ENCODE results near the gene RALGPS1. TPM values are rescaled to one million over a fixed set of nuclear protein-coding genes. Genes with fewer than 3 reads are reported as not detected.
"Not testable (repeated sequence)": the region's sequence is repeated elsewhere in the genome, so short reads cannot be mapped to it uniquely, and the experiment has no call there.

Gene RALGPS1
- total RNA-seq, 1 experiment from 2014 or later, result 0.03 TPM

DNA sequence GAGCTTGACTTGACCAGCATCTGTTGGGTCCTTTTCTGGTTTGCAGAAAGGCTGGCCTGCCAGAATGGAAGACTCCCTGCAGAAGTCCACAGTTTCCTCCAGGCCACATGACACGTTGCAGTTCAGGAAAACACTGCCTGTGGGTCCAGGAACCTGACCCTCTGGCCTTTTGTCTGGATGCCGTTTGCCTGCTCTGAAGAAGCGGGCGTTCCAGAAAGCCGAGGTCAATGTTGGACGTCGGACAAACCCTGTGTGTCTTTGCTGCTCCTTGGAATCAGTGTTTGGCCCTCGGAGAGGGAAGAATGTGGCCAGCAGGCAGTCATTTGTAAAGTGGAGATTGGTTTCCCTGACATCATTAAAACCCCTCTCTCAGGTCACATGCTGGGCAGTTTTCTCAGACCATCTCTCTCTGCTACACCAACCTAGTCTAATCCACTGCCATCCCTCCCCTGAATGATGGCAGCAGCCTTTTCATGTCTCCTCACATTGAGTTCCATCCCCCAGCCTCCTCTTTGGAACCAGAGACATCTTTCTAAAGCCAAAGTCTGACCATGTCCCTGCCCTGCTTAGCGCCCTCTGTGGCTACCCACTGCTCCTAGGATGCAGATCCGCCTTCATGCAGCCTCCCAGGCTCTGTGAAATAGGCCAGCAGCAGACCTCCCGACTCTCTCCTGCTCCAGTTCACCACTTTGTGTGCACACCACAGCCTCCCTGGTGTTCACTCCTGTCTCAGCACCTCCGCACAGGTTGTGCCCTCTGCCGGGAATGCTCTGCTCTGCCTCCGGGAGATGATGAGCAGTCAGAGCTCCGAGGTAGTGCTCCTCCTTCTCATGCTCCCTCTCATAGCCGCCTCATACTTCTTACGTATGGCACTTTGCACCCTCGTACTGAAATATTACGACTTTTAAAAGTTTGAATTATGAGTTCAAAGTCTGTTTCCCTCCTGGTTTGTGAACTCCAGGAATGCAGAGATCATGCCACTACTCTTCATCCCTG is 75.6 kb downstream of the RALGPS1 start:
- Histone ChIP-seq H3K4me3 (no peak overlapping the region), H3K9me3 (0 out of 2 replicates have a peak, but pooled peaks cover 6% of the 10 kb centered on the region), H3K36me3 (no peaks in the 10 kb centered on the region), H3K27me3 (no peaks in the 10 kb centered on the region)
- DNase-seq, result no peak

DNA sequence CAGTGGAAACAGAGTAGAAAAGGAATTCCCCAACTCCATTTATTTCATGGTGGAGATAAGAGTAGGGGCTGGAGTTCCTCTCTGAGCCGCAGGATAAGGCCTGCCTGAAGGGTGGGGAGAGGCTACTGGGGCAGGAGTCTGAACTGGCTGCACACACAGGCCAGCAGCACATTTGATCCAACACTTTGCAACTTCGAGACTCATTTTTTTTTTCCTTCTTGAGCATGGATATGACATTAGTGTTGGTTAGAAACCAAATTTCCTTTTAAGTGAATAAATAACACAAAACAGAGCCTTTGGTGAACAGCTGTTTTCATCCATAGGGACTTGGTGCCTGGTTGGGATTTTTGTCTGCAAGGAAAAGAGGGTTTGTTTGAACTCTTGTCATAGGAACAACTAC is 76.6 kb downstream of the RALGPS1 start:
- Histone ChIP-seq H3K4me3 (no peak overlapping the region), H3K27me3 (no peaks in the 10 kb centered on the region), H3K9me3 (0 out of 2 replicates have a peak, but pooled peaks cover 6% of the 10 kb centered on the region), H3K36me3 (no peaks in the 10 kb centered on the region)
- DNase-seq, result no peak

DNA sequence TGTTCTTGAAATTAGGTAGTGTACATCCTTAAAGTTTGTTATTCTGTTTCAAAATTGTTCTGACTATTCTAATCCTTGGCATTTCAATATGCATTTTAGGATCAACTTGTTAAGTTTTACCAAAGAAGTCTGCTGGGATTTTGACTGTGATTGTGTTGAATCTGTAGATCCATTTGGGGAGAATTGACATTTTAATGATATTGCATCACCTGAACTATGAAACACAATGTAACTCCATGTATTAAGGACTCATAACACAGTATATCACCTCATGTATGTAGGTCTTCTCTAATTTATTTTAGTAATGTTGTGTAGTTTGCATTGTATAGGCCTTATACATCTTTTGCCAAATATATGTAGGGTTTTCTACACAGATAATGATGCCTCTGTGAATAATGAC is 77.8 kb downstream of the RALGPS1 start:
- no peaks in the 10 kb centered on the region for H3K27me3 ChIP-seq
- 0 out of 2 replicates have a peak, but pooled peaks cover 6% of the 10 kb centered on the region for H3K9me3 ChIP-seq
- no peaks in the 10 kb centered on the region for H3K36me3 ChIP-seq
- no peak overlapping the region for H3K4me3 ChIP-seq
- no peak for DNase-seq

DNA sequence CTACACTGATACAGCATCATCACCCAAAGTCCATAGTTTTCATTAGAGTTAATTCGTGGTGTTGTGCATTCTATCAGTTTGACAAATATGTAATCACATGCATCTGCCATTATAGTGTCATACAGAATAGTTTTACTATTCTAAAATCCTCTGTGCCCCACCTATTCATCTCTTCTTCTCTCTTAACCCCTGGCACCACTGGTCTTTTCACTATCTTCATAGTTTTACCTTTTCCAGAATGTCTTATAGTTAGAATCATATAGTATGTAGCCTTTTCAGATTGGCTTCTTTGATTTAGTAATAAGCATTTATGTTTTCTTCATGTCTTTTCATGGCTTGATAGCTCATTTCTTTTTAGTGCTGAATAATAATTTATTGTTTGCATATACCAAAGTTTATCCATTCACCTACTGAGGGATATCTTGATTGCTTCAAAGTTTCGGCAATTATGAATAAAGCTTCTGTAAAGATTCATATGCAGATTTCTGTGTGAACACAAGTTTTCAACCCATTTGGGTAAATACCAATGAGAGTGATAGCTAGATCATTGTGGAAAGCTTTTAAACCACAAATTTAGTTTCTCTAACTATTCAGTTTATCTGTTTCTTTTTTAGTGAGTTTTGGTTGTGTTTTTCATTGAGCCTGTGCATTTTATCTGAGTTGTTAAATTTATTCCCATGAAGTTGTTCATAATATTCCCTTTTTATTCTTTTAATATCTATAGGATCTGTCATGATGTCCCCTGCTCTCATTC is 84.9 kb downstream of the RALGPS1 start:
- H3K9me3 ChIP-seq, result no peaks in the 10 kb centered on the region
- DNase-seq, result no peak

DNA sequence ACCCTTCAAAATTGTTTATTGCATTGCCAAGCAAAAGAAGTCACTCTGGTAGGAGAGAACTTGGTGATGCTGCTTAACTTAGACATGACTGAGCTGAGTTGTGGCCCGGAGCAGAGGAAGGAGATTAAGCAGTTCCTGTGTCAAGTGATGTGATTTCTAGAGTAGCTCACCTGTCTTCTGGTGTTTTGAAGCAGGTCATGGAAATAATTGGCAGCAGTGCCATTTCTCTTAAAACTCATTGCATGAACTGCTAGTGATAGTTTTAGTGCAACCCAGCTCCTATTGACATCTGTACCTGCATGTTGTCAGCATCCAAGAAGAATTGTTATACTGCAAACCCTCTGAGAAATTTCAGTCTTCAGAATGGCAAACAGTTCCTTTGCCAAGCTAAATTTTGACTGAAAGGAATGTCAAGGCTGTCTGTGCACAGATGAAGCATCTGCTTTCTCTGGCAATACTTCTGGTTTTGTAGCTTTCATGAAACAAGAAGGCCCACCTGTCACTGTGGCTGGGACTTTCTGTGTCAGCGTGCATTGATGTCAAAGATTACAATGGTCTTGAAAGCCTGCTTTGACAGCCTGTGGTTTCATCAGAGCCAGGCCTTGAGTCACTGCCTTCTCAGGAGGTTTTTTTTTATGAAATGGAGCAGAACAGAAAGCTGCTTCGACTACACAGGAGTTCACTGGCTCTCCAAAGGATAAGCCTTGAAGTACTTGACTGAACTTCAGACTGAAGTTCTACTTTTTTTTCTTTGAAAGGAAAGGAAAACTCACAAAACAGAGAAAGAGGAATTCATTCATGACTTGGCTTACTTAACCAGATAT is 90.6 kb downstream of the RALGPS1 start:
- no peak for DNase-seq
- no peaks in the 10 kb centered on the region for H3K36me3 ChIP-seq
- no peaks in the 10 kb centered on the region for H3K9me3 ChIP-seq
- H3K4me3 ChIP-seq, result no peak overlapping the region
- no peaks in the 10 kb centered on the region for H3K27me3 ChIP-seq

More for the DNA sequence above, 84.9 kb downstream of the RALGPS1 start:
- Histone ChIP-seq H3K27me3 (no peaks in the 10 kb centered on the region), H3K4me3 (no peak overlapping the region), H3K36me3 (no peaks in the 10 kb centered on the region)

DNA sequence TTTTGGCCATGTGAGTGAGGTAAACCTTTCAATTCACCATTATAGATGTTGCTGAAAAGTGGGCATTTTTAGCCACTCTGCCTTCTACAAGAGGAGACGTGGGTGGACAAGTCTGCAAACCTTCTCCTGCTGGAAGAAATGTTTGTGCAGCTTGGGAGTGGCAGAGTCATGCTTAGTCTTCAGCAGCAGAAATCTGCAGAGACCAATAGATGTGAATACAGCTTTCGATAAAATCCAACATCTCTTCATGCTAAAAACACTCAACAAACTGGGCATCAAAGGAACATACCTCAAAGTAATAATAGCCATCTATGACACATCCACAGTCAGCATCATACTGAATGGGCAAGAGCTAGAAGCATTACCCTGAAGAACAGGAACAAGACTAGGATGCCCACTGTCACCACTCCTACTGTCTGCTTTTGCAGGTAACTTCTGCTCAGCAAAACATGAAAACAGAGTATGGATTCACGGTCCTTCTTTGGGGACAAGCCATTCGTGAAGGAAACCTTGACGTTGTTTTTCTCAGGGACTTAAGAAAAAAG is 91.3 kb downstream of the RALGPS1 start:
- Histone ChIP-seq H3K9me3 (no peaks in the 10 kb centered on the region), H3K27me3 (no peaks in the 10 kb centered on the region), H3K36me3 (no peaks in the 10 kb centered on the region), H3K4me3 (no peak overlapping the region)
- no peak for DNase-seq

DNA sequence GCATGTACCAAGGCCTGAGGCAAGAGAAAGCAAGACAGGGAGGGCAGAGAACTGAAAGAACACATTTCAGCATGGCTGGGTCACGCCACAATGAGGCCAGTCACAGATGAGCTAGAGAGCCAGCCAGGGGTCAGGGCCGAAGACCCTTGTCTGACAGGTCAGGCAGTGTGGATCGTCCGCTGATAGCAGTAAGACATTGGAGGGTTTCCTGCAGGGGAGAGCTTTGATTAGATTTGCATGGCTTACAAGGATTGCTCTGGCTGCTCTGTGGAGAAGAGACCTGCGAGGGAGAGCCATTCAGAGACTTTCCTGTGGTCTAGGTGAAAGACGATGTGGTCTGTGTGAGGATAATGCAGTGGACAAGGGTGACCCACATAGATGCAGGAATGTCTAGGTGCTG is 93.1 kb downstream of the RALGPS1 start:
- H3K36me3 ChIP-seq, result no peaks in the 10 kb centered on the region
- H3K9me3 ChIP-seq, result no peaks in the 10 kb centered on the region
- H3K4me3 ChIP-seq, result no peak overlapping the region
- no peak for DNase-seq
- H3K27me3 ChIP-seq, result no peaks in the 10 kb centered on the region

DNA sequence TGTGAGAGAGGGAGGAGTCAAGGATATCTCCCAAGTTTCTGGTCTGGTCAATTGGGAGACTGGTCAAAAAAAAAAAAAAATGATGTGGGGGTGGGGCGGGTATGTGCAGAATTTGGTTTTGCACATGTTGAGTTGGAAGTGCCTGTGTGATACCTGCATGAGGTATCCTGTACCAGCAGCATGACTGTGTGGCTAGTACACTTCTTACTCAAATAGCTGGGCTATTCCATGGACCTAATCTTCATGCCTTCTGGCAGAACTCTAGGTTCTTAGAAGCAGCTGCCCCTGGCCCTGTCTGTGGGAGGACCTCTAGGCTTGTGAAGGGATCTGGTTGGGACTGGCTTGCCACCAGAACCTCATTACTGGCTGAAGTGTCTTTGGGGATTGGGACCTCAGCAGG is 93.5 kb downstream of the RALGPS1 start:
- no peak for DNase-seq
- H3K36me3 ChIP-seq, result no peaks in the 10 kb centered on the region
- no peaks in the 10 kb centered on the region for H3K9me3 ChIP-seq
- no peaks in the 10 kb centered on the region for H3K27me3 ChIP-seq
- H3K4me3 ChIP-seq, result no peak overlapping the region

DNA sequence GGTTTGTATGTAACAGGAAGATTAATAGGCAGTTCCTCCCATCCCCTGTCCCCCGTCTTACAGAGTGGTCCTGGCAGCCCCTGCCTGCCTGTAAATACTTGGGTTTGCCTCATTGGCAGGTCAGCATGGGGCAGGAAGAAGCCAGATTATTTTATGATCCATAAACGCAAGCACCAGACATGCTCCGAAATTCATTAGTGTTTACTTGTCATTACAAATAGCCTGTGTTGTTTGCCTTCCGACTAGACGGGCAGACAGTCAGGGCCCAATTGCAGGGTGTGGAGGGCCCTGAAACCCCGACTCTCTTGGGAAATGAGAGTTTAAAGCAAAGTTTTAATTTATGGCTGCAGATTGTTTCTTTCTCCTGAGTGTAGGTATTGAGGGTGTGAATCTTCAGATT is 97.2 kb downstream of the RALGPS1 start:
- Histone ChIP-seq H3K4me3 (no peak overlapping the region), H3K9me3 (no peaks in the 10 kb centered on the region), H3K27me3 (no peaks in the 10 kb centered on the region), H3K36me3 (no peaks in the 10 kb centered on the region)
- no peak for DNase-seq

DNA sequence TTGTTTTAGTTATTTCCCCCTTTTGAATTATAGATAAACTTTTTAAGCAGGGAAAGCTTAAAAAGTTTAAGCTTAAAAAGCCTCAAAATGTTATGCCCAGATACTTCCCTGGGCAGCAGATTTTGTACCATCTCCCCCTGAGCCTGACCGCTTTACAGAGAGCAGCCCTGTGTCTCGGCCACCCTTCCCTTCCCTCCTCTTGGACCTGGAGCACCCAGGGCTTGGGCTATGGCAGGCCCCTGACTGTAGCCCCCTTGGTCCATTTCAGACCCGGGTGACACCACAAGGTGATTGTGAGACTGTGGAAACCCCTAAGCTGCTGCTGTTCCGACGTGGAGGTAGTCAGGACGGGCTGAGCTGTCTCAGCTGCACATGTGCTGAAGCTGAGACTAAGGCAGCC is 97.7 kb downstream of the RALGPS1 start:
- Histone ChIP-seq H3K27me3 (no peaks in the 10 kb centered on the region), H3K9me3 (no peaks in the 10 kb centered on the region)
- no peak for DNase-seq

DNA sequence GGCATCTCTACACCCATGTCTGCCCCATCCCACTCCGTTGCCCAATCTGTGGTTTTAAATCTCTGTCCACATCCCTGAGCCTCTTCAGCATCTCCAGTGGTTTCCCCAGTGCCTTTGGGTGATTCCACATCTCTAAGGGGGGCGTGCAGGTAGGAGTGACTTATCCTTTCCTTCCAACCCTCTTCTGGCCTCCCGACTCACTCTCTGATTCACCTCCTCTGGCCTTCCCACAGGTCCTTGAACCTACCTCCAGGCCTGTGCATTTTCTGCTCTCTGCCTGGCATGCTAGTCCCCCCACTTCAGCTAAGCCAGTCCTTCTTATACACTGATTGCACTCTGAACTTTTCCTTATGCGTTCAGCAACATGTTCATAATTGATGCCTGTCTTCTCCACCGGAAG is 99.0 kb downstream of the RALGPS1 start:
- H3K27me3 ChIP-seq, result no peaks in the 10 kb centered on the region
- no peak for DNase-seq

More for the DNA sequence above, 97.7 kb downstream of the RALGPS1 start:
- no peaks in the 10 kb centered on the region for H3K36me3 ChIP-seq
- no peak overlapping the region for H3K4me3 ChIP-seq

DNA sequence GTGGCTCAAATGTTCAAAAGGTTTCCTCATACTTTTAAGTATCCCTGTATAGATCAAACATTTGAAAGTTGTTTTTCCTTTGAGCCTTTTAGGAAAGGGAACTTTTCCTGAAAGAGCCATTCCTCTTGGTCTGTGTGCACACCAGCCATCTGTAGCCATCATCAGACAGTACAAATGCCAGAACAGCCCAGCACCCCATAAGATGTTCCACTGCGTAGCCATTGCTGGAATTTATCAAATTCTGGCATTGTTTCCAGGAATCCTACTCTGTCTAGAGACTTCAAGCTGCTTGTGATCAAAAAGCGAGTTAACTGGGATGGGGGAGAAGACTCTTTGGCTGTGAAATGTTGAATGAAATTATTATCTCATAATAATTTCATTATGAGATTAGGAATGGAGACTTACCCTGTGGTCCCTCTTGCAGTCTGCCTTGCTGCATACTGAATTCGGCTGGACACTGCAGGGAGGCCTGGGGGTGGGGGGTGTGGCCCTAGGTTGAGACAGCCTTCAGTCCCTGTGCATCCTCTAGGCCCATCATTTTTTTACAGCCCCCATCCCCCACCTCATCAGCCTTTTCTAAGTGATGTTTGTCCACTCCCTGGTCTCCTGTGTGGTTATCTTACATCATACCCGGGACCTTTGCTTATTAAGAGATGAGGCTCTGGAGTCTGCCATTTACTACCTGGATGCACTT is 99.8 kb downstream of the RALGPS1 start:
- DNase-seq, result no peak
- no peaks in the 10 kb centered on the region for H3K27me3 ChIP-seq

More for the DNA sequence above, 99.0 kb downstream of the RALGPS1 start:
- Histone ChIP-seq H3K9me3 (no peaks in the 10 kb centered on the region), H3K4me3 (no peak overlapping the region), H3K36me3 (no peaks in the 10 kb centered on the region)

DNA sequence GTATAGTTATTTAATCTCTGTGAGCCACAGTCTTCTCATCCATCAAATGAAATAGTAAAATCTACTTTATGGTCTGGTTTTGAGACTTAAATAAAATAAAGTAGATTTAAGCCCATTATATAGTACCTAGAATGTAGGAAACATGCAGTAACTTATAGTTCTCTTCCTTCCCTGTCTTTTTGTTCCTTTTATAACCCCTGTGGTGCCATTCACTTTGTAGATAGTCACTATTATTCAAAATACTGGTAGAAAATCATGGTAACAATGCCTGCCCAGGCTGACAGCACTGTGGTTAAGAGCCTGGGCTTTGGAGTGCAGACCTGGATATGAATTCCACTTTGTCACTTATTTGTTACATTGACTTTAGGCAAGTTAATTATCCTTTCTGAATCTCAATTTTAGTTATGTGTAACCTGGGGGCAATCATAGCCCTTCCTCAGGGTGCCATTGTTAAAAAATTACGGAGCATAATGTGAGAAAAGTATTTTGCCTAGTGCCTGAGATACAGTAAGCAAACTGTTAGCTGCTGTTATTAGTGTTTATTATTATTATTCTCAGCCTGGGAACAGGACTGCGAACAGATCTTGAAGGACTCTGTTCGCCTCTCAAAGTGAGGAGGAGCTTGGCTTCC is 100.4 kb downstream of the RALGPS1 start:
- DNase-seq, result no peak
- no peak overlapping the region for H3K4me3 ChIP-seq
- no peaks in the 10 kb centered on the region for H3K27me3 ChIP-seq
- no peaks in the 10 kb centered on the region for H3K36me3 ChIP-seq
- H3K9me3 ChIP-seq, result no peaks in the 10 kb centered on the region

More for the DNA sequence above, 99.8 kb downstream of the RALGPS1 start:
- Histone ChIP-seq H3K36me3 (no peaks in the 10 kb centered on the region), H3K9me3 (no peaks in the 10 kb centered on the region), H3K4me3 (no peak overlapping the region)

DNA sequence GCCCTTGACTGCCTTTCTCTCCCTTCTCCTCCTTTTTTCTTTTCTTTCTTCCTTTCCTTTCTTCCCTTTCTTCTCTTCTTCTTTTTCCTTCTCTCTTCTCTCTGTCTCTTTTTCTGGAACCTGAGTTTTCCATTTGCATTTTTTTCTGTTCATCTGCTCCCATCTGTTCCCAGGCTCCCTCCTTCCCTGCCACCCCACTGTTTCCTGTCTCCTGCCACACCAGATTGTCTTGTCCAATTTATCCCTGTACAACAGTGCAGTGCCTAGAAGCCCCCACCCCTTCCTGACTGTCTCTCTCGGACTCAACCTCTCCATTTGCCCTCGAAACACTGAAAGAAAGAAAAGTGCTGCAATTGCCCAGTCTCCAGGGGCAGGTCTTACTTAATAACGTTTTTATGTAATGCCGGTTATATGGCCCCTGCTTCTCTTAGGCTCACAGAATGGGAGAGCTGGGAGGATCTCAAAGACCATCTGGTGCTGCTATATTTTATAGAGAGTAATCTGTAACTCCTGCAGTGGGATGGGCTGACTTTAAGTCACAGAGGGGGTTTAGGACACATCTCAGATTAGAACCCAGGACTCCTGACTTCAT is 101.4 kb downstream of the RALGPS1 start:
- Histone ChIP-seq H3K9me3 (no peaks in the 10 kb centered on the region), H3K4me3 (no peak overlapping the region), H3K27me3 (no peaks in the 10 kb centered on the region), H3K36me3 (no peaks in the 10 kb centered on the region)
- no peak for DNase-seq

DNA sequence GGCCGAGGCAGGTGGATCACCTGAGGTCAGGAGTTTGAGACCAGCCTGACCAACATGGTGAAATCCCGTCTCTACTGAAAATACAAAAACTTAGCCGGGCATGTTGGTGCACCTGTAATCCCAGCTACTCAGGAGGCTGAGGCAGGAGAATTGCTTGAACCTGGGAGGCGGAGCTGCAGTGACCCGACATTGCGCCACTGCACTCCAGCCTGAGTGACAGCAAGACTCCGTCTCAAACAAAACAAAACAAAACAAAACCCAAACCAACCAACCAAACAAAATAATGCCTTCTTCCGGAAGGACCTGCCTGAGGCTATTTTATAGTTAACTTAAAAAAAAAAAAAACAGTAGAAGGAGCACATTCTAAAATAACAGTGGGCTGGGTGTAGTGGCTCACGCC is 103.4 kb downstream of the RALGPS1 start:
- DNase-seq, H3K27me3 ChIP-seq, H3K9me3 ChIP-seq, H3K4me3 ChIP-seq, H3K36me3 ChIP-seq: not testable (repeated sequence)
